ENCODE measurements around the gene CCNB1. TPM values are rescaled to one million over a fixed set of nuclear protein-coding genes. Genes with fewer than 3 reads are reported as not detected.

CCNB1 gene
- total RNA-seq, 3 donors from 2014 or later (not counting 1 experiment from before 2014, with no cell fraction given): 2.8 to 5.2 (median 4.0) TPM

DNA sequence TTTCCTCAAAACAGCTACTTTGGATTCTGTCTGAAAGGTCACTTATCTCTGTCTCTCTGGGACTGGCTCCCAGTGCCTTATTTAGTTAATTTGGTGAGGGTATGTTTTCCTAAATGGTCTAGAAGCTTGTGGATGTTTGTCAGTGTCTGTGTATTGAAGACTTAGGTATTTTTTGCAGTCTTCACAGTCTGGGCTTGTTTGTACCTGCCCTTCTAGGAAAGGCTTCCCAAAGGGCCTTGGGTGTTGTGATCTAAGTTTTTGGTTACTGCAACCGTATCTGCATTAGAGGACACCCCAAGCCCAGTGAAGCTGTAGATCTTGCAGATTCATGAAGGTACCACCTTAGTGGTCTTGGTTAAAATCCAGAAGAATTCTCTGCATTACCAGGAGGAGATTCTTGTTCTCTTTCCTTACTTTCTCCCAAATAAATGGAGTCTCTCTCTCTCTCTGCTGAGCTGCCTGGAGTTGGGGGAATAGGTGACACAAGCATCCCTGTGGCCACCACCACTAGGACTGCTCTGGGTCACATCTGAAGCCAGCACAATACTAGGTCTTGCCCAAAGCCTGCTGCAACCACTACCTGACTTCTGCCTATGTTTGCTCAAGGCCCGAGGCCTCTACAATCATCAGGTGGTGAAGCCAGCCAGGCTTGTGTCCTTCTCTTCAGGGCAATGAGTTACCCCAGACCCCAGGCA is 17.8 kb upstream of the CCNB1 start:
- Histone ChIP-seq H3K36me3 (ENCODE audit: control insufficient read depth, insufficient read depth, low read length) (no peaks in the 10 kb centered on the region), H3K4me1 (ENCODE audit: control insufficient read depth, insufficient read depth, low read length) (no peaks in the 10 kb centered on the region), H3K27ac (ENCODE audit: low read length) (no peak overlapping the region), H3K27me3 (ENCODE audit: control insufficient read depth, insufficient read depth, low read length) (no peaks in the 10 kb centered on the region), H3K4me3 (ENCODE audit: low read length) (no peak overlapping the region), H3K9me3 (ENCODE audit: control insufficient read depth, insufficient read depth, low read length) (no peaks in the 10 kb centered on the region)
- DNase-seq (no peak), ATAC-seq (no peak)
- H3K36me3 Mint-ChIP-seq: no peaks in the 10 kb centered on the region
- H3K4me3 Mint-ChIP-seq: no peak overlapping the region
- 94% methylated on average over 2 of the region's 2 CpGs for WGBS (ENCODE audit: insufficient coverage)
- no peak overlapping the region for H3K27ac Mint-ChIP-seq
- intact Hi-C loops (cut with micrococcal nuclease): no loop called here
- TF ChIP-seq, protein P1, sequence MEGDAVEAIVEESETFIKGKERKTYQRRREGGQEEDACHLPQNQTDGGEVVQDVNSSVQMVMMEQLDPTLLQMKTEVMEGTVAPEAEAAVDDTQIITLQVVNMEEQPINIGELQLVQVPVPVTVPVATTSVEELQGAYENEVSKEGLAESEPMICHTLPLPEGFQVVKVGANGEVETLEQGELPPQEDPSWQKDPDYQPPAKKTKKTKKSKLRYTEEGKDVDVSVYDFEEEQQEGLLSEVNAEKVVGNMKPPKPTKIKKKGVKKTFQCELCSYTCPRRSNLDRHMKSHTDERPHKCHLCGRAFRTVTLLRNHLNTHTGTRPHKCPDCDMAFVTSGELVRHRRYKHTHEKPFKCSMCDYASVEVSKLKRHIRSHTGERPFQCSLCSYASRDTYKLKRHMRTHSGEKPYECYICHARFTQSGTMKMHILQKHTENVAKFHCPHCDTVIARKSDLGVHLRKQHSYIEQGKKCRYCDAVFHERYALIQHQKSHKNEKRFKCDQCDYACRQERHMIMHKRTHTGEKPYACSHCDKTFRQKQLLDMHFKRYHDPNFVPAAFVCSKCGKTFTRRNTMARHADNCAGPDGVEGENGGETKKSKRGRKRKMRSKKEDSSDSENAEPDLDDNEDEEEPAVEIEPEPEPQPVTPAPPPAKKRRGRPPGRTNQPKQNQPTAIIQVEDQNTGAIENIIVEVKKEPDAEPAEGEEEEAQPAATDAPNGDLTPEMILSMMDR (IDR thresholded peaks at IDR 0.05): no peak
- no peaks in the 10 kb centered on the region for H3K4me1 Mint-ChIP-seq
- H3K9me3 Mint-ChIP-seq: no peaks in the 10 kb centered on the region
- H3K27me3 Mint-ChIP-seq (ENCODE audit: low read depth in 2 of 2): no peaks in the 10 kb centered on the region

GRCh38 chr5:69149676-69150010 is 17.3 kb upstream of the CCNB1 start:
- Mint-ChIP-seq H3K27ac (no peak overlapping the region), H3K9me3 (no peaks in the 10 kb centered on the region), H3K4me3 (no peak overlapping the region), H3K36me3 (no peaks in the 10 kb centered on the region), H3K27me3 (ENCODE audit: low read depth in 2 of 2) (no peaks in the 10 kb centered on the region), H3K4me1 (no peaks in the 10 kb centered on the region)
- Histone ChIP-seq H3K9me3 (ENCODE audit: control insufficient read depth, insufficient read depth, low read length) (no peaks in the 10 kb centered on the region), H3K27me3 (ENCODE audit: control insufficient read depth, insufficient read depth, low read length) (no peaks in the 10 kb centered on the region), H3K27ac (ENCODE audit: low read length) (no peak overlapping the region), H3K36me3 (ENCODE audit: control insufficient read depth, insufficient read depth, low read length) (no peaks in the 10 kb centered on the region), H3K4me3 (ENCODE audit: low read length) (no peak overlapping the region), H3K4me1 (ENCODE audit: control insufficient read depth, insufficient read depth, low read length) (no peaks in the 10 kb centered on the region)
- DNase-seq (no peak), ATAC-seq (no peak)
- intact Hi-C loops (cut with micrococcal nuclease): no loop called here
- 91% methylated on average over 5 of the region's 5 CpGs for WGBS (ENCODE audit: insufficient coverage)
- TF ChIP-seq, protein P1 (IDR thresholded peaks at IDR 0.05): no peak

DNA sequence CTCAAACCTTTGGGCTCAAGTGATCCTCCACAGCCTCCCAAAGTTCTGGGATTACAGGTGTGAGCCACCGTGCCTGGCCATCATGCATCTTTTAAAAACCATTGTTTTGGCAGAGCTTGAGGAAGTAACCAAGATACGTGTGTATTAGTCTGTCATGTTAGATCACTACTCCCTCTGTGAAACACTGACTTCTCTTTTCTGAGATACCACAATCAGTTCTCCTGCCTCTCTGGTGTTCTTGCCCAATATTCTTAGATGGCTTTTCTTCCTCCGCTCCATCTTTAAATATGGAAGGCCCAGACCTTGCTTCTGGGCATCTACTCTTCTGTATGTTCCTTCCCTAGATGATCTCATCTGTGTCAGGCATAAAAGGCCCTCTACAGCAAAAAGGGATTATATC is 14.2 kb upstream of the CCNB1 start:
- TF ChIP-seq, protein P1 (IDR thresholded peaks at IDR 0.05): no peak
- Mint-ChIP-seq H3K27me3 (ENCODE audit: low read depth in 2 of 2) (no peaks in the 10 kb centered on the region), H3K9me3 (no peaks in the 10 kb centered on the region), H3K27ac (no peak overlapping the region), H3K4me3 (no peak overlapping the region), H3K4me1 (no peaks in the 10 kb centered on the region), H3K36me3 (no peaks in the 10 kb centered on the region)
- DNase-seq (no peak), ATAC-seq (no peak)
- 65% methylated on average over 3 of the region's 3 CpGs for WGBS (ENCODE audit: insufficient coverage)
- Histone ChIP-seq H3K27me3 (ENCODE audit: control insufficient read depth, insufficient read depth, low read length) (no peaks in the 10 kb centered on the region), H3K4me1 (ENCODE audit: control insufficient read depth, insufficient read depth, low read length) (no peaks in the 10 kb centered on the region), H3K4me3 (ENCODE audit: low read length) (no peak overlapping the region), H3K36me3 (ENCODE audit: control insufficient read depth, insufficient read depth, low read length) (no peaks in the 10 kb centered on the region), H3K9me3 (ENCODE audit: control insufficient read depth, insufficient read depth, low read length) (no peaks in the 10 kb centered on the region), H3K27ac (ENCODE audit: low read length) (no peak overlapping the region)
- intact Hi-C loops (cut with micrococcal nuclease): no loop called here

DNA sequence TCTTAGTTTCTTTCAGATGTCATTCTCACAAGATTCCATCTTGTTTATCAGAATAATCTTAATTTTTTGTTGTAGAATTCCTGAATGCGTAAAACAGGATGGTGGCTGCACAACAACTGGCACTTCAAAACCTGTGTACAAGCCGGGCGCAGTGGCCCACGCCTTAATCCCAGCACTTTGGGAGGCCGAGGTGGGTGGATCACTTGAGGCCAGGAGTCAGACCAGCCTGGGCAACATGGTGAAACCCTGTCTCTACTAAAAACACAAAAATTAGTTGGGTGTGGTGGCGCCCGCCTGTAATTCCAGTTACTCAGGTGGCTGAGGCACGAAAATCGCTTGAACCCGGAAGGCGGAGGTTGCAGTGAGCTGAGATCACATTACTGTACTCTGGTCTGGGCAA is 10.5 kb upstream of the CCNB1 start:
- WGBS (ENCODE audit: insufficient coverage): 97% methylated on average over 11 of the region's 11 CpGs
- Histone ChIP-seq H3K36me3 (ENCODE audit: control insufficient read depth, insufficient read depth, low read length) (no peaks in the 10 kb centered on the region), H3K27ac (ENCODE audit: low read length) (no peak overlapping the region), H3K9me3 (ENCODE audit: control insufficient read depth, insufficient read depth, low read length) (no peaks in the 10 kb centered on the region), H3K4me3 (ENCODE audit: low read length) (no peak overlapping the region), H3K4me1 (ENCODE audit: control insufficient read depth, insufficient read depth, low read length) (no peaks in the 10 kb centered on the region), H3K27me3 (ENCODE audit: control insufficient read depth, insufficient read depth, low read length) (no peaks in the 10 kb centered on the region)
- H3K4me3 Mint-ChIP-seq: no peak overlapping the region
- intact Hi-C loops (cut with micrococcal nuclease): no loop called here
- H3K27me3 Mint-ChIP-seq (ENCODE audit: low read depth in 2 of 2): no peaks in the 10 kb centered on the region
- no peaks in the 10 kb centered on the region for H3K9me3 Mint-ChIP-seq
- TF ChIP-seq, protein P1 (IDR thresholded peaks at IDR 0.05): no peak
- no peak for ATAC-seq
- DNase-seq: no peak
- H3K4me1 Mint-ChIP-seq: no peaks in the 10 kb centered on the region
- no peaks in the 10 kb centered on the region for H3K36me3 Mint-ChIP-seq
- no peak overlapping the region for H3K27ac Mint-ChIP-seq

Data from natural killer cell (primary cell).